Neural cell (in vitro differentiated cells): ENCODE data around the gene VTI1B.

Source experiments
- EP300 ChIP-seq: fragments of 450-650 bp; conservative IDR thresholded peaks from 2 replicates; pipeline ENCODE4 v1.6.1; 2014; ENCODE audit warnings: antibody characterized with exemption, mild to moderate bottlenecking, moderate library complexity; ENCODE audit not compliant: poor library complexity, severe bottlenecking
- POLR2AphosphoS5 ChIP-seq: IDR thresholded peaks from 2 replicates; pipeline ENCODE4 v1.6.1; 2012
- SMC3 ChIP-seq: fragments of 450-650 bp; conservative IDR thresholded peaks from 2 replicates; pipeline ENCODE4 v1.6.1; 2014; ENCODE audit warnings: antibody characterized with exemption, mild to moderate bottlenecking, moderate library complexity; ENCODE audit not compliant: poor library complexity
- TF ChIP-seq, protein P1 (sequence below): fragments of 450-650 bp; IDR thresholded peaks from 2 replicates; pipeline ENCODE4 v1.5.1; 2014; ENCODE audit warnings: antibody characterized with exemption, mild to moderate bottlenecking, moderate library complexity; ENCODE audit not compliant: poor library complexity, severe bottlenecking

DNA sequence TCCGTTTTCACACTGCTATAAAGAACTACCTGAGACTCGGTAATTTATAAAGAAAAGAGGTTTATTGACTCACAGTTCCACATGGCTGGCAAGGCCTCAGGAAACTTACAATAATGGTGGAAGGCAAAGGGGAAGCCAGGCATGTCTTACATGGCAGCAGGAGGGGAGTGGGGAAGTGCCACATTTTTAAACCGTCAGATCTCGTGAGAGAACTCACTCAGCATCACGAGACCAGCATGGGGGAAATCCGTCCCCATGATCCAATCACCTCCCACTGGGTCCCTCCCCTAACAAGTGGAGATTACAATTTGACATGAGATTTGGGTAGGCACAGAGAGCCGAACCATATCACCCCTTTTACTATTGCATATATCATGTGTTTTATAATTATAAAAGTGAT lies 72.4 kb downstream of the VTI1B start:
- TF ChIP-seq, protein P1, sequence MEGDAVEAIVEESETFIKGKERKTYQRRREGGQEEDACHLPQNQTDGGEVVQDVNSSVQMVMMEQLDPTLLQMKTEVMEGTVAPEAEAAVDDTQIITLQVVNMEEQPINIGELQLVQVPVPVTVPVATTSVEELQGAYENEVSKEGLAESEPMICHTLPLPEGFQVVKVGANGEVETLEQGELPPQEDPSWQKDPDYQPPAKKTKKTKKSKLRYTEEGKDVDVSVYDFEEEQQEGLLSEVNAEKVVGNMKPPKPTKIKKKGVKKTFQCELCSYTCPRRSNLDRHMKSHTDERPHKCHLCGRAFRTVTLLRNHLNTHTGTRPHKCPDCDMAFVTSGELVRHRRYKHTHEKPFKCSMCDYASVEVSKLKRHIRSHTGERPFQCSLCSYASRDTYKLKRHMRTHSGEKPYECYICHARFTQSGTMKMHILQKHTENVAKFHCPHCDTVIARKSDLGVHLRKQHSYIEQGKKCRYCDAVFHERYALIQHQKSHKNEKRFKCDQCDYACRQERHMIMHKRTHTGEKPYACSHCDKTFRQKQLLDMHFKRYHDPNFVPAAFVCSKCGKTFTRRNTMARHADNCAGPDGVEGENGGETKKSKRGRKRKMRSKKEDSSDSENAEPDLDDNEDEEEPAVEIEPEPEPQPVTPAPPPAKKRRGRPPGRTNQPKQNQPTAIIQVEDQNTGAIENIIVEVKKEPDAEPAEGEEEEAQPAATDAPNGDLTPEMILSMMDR = no peak
- no peak for TF ChIP-seq SMC3
- TF ChIP-seq EP300 = no peak
- no peak for TF ChIP-seq POLR2AphosphoS5
